K562 (cell line): Measurements from ENCODE around the gene SH3BP5. TPM values are rescaled to one million over a fixed set of nuclear protein-coding genes. Genes with fewer than 3 reads are reported as not detected.

ENCODE experiments used
- ATAC-seq: fragments of 200-7000 bp; cut with Tn5 transposase; 3 replicates; pipeline ENCODE4 v1.9.1; 2020; ENCODE audit warnings: moderate library complexity
- BruUV-seq: library from RNA; stranded (reverse); fragments of 400-500 nt; replicated peaks from 2 replicates; lab custom pipeline; 2021; lab: Mats Ljungman, UMichigan
- CTCF ChIA-PET: fragments of 300-600 bp; formaldehyde crosslinking; extraction: SDS; loops from one replicate; lab custom pipeline; 2021; ENCODE audit warnings: low intra/inter-chr PET ratio; lab: Yijun Ruan, JAX
- POLR2A ChIA-PET: fragments of 300-600, 350-650 bp; sonication (Branson Sonifier 250); formaldehyde crosslinking; extraction: SDS; loops from one replicate; lab custom pipeline; 2021; ENCODE audit warnings: antibody characterized with exemption, inconsistent platforms; lab: Yijun Ruan, JAX
- DNase-seq, 4 experiments: peaks; one replicate each; pipeline versions ENCODE4 v3.0.0 to v3.0.0-alpha.2; 2011 to 2018; ENCODE audit warnings: low spot score in 3 of 4, mixed read lengths in 3 of 4; ENCODE audit errors: extremely low read depth in 1 of 4
- FAIRE-seq: peaks from 2 replicates; lab custom pipeline; 2011; peaks lifted over from hg19 to GRCh38; lab: Jason Lieb, UNC
- H2AFZ ChIP-seq: 2 replicates; pipeline ENCODE4 v1.6.0; 2011; ENCODE audit warnings: low read depth, low read length, control low read depth, inconsistent platforms
- H3K27ac ChIP-seq: fragments of 200-600 bp; 3 replicates; pipeline ENCODE4 v1.8.0; 2011; ENCODE audit warnings: low read depth, mild to moderate bottlenecking, control low read depth, inconsistent platforms, low read length, moderate library complexity, mixed read lengths; ENCODE audit errors: extremely low read depth
- H3K27me3 ChIP-seq, 2 experiments: fragments of 300-600 bp in 1 of 2; 2 replicates in 1 of 2; 3 replicates in 1 of 2; pipeline versions ENCODE4 v1.6.0 to v1.8.0; 2011; ENCODE audit warnings: inconsistent platforms in 2 of 2, low read length in 2 of 2, mild to moderate bottlenecking in 1 of 2, mixed read lengths in 1 of 2, moderate library complexity in 1 of 2; ENCODE audit not compliant: control insufficient read depth in 2 of 2, insufficient read depth in 2 of 2
- H3K36me3 ChIP-seq: fragments of 300-600 bp; 3 replicates; pipeline ENCODE4 v1.8.0; 2011; ENCODE audit warnings: mild to moderate bottlenecking, low read length, inconsistent platforms; ENCODE audit not compliant: control insufficient read depth, insufficient read depth
- H3K4me1 ChIP-seq, 2 experiments: fragments of 200-600 bp in 1 of 2; replicated peaks in 1 of 2; 2 replicates in 1 of 2; 3 replicates in 1 of 2; pipeline versions ENCODE4 v1.5.1 to v1.8.0; 2011; ENCODE audit warnings: inconsistent platforms in 2 of 2, low read length in 2 of 2, mild to moderate bottlenecking in 1 of 2, mixed read lengths in 1 of 2, moderate library complexity in 1 of 2; ENCODE audit not compliant: control insufficient read depth in 2 of 2, insufficient read depth in 2 of 2
- H3K4me2 ChIP-seq: 2 replicates; pipeline ENCODE4 v1.6.1; 2011; ENCODE audit warnings: low read length, control low read depth, inconsistent platforms, mixed read lengths; ENCODE audit not compliant: insufficient read depth
- H3K4me3 ChIP-seq: fragments of 200-600 bp; sonication (generic), shearing (Covaris generic); 2 replicates; pipeline ENCODE4 v1.5.1; 2016; ENCODE audit warnings: control low read depth, inconsistent platforms
- H3K79me2 ChIP-seq: fragments of 200-600 bp; 3 replicates; pipeline ENCODE4 v1.8.0; 2011; ENCODE audit warnings: low read length, inconsistent platforms; ENCODE audit not compliant: control insufficient read depth, insufficient read depth
- H3K9ac ChIP-seq, 2 experiments: 2 replicates each; pipeline versions ENCODE4 v1.6.0 to v1.6.1; 2011; ENCODE audit warnings: low read depth in 2 of 2, low read length in 2 of 2, control low read depth in 1 of 2, inconsistent platforms in 1 of 2, mild to moderate bottlenecking in 1 of 2, mixed read lengths in 1 of 2; ENCODE audit not compliant: insufficient read depth in 1 of 2
- H3K9me1 ChIP-seq: one replicate; pipeline ENCODE4 v1.6.0; 2011; ENCODE audit warnings: inconsistent platforms, mild to moderate bottlenecking, low read length, moderate library complexity; ENCODE audit not compliant: control insufficient read depth, insufficient read depth
- H3K9me3 ChIP-seq: replicated peaks from 2 replicates; pipeline ENCODE4 v1.5.1; 2011; ENCODE audit warnings: low read depth, low read length, inconsistent platforms; ENCODE audit not compliant: control insufficient read depth, insufficient read depth
- H4K20me1 ChIP-seq: replicated peaks from 2 replicates; pipeline ENCODE4 v1.6.1; 2011; ENCODE audit warnings: low read length, inconsistent platforms, mixed read lengths; ENCODE audit not compliant: control insufficient read depth, insufficient read depth
- ADNP ChIP-seq: fragments of 200-800 bp; sonication (Bioruptor generic); IDR thresholded peaks from 2 replicates; pipeline ENCODE4 v1.6.1; 2016; ENCODE audit warnings: missing genetic modification characterization, missing compliant biosample characterization
- ARID2 ChIP-seq: fragments of 450-650 bp; IDR thresholded peaks from 2 replicates; pipeline ENCODE4 v1.6.1; 2017; ENCODE audit warnings: antibody characterized with exemption, mild to moderate bottlenecking
- BACH1 ChIP-seq: fragments of 200-800 bp; sonication (Bioruptor generic); IDR thresholded peaks from 2 replicates; pipeline ENCODE4 v1.6.1; 2016; ENCODE audit warnings: missing genetic modification characterization, missing compliant biosample characterization
- BCOR ChIP-seq: fragments of 450-650 bp; IDR thresholded peaks from 2 replicates; pipeline ENCODE4 v1.6.1; 2016
- CBFA2T2 ChIP-seq: fragments of 450-650 bp; conservative IDR thresholded peaks from 2 replicates; pipeline ENCODE4 v1.6.1; 2017; ENCODE audit warnings: mild to moderate bottlenecking
- CBX1 ChIP-seq: sonication (generic); IDR thresholded peaks from 2 replicates; pipeline ENCODE4 v1.6.1; 2016; ENCODE audit warnings: antibody characterized with exemption, low read depth, mild to moderate bottlenecking
- DNMT1 ChIP-seq: fragments of 450-650 bp; IDR thresholded peaks from 2 replicates; pipeline ENCODE4 v1.6.1; 2016; ENCODE audit warnings: antibody characterized with exemption, mild to moderate bottlenecking
- E2F1 ChIP-seq: sonication (generic); formaldehyde crosslinking; IDR thresholded peaks from 2 replicates; pipeline ENCODE4 v1.8.1; 2023; ENCODE audit warnings: mild to moderate bottlenecking, missing genetic modification reagents, moderate library complexity
- ETV1 ChIP-seq: fragments of 450-650 bp; conservative IDR thresholded peaks from 2 replicates; pipeline ENCODE4 v1.6.1; 2016; ENCODE audit warnings: missing genetic modification characterization, control low read depth, low read depth, missing compliant biosample characterization
- HDAC1 ChIP-seq, 2 experiments: fragments of 450-650 bp; IDR thresholded peaks; 2 replicates each; pipeline ENCODE4 v1.6.1; 2016 to 2017; ENCODE audit warnings: inconsistent platforms in 1 of 2, mild to moderate bottlenecking in 1 of 2, moderate library complexity in 1 of 2
- KDM1A ChIP-seq, 2 experiments: fragments of 450-650 bp; IDR thresholded peaks; 2 replicates each; pipeline ENCODE4 v1.6.1; 2016; ENCODE audit warnings: mild to moderate bottlenecking in 2 of 2
- KHSRP ChIP-seq: fragments of 450-650 bp; IDR thresholded peaks from 2 replicates; pipeline ENCODE4 v1.6.1; 2017
- NCOA6 ChIP-seq: fragments of 450-650 bp; IDR thresholded peaks from 2 replicates; pipeline ENCODE4 v1.6.1; 2017; ENCODE audit warnings: mild to moderate bottlenecking
- NR4A1 ChIP-seq, 2 experiments: fragments of 250-450 bp in 1 of 2; fragments of 450-650 bp in 1 of 2; sonication (Bioruptor Pico) in 1 of 2; IDR thresholded peaks; 2 replicates each; pipeline versions ENCODE4 v1.4.0 to v1.6.1; 2016 to 2020; ENCODE audit warnings: mild to moderate bottlenecking in 2 of 2, missing compliant biosample characterization in 1 of 2, missing genetic modification characterization in 1 of 2, moderate library complexity in 1 of 2
- POLR3G ChIP-seq: IDR thresholded peaks from 2 replicates; pipeline ENCODE4 v1.6.1; 2011; ENCODE audit not compliant: insufficient read length, insufficient replicate concordance; ENCODE audit errors: extremely low read depth
- SMAD2 ChIP-seq: fragments of 150-350 bp; IDR thresholded peaks from 2 replicates; pipeline ENCODE4 v1.6.1; 2014; ENCODE audit warnings: low read depth, mild to moderate bottlenecking, low read length
- TAL1 ChIP-seq: fragments of 450-650 bp; IDR thresholded peaks from 2 replicates; pipeline ENCODE4 v1.6.1; 2016; ENCODE audit warnings: mild to moderate bottlenecking
- TSC22D4 ChIP-seq: fragments of 450-650 bp; IDR thresholded peaks from 2 replicates; pipeline ENCODE4 v1.6.1; 2016; ENCODE audit warnings: missing genetic modification characterization, missing biosample characterization, control low read depth
- ZBTB5 ChIP-seq: fragments of 450-650 bp; IDR thresholded peaks from 2 replicates; pipeline ENCODE4 v1.6.1; 2017; ENCODE audit warnings: antibody characterized with exemption
- ZNF23 ChIP-seq: fragments of 250-450 bp; sonication (Bioruptor Pico); IDR thresholded peaks from 2 replicates; pipeline ENCODE4 v1.4.0; 2020; ENCODE audit warnings: mild to moderate bottlenecking
- ZNF449 ChIP-seq: fragments of 250-450 bp; sonication (Bioruptor Pico); IDR thresholded peaks from 2 replicates; pipeline ENCODE4 v1.8.0; 2022; ENCODE audit warnings: moderate library complexity, mild to moderate bottlenecking, inconsistent platforms
- ZNF77 ChIP-seq: fragments of 250-450 bp; sonication (Bioruptor Pico); IDR thresholded peaks from 2 replicates; pipeline ENCODE4 v1.5.0; 2020
- WGBS: fragments of 100-300 bp; shearing (Covaris generic); methylation state at CpG from one replicate; pipeline ENCODE4 v1.1.6; 2016; ENCODE audit warnings: low coverage, mixed read lengths; ENCODE audit not compliant: insufficient coverage; ENCODE audit errors: missing lambda C conversion rate; 5-methylcytosine and 5-hydroxymethylcytosine counted together
- in situ Hi-C: fragments of 300-500 bp; cut with MboI; formaldehyde crosslinking; loops from 4 replicates; pipeline ENCODE4 v1.15.0; 2018; ENCODE audit warnings: inconsistent platforms, mixed read lengths
- intact Hi-C: fragments of 100-400 bp; cut with micrococcal nuclease; formaldehyde crosslinking; loops from 2 replicates; pipeline ENCODE4 v1.14.2; 2022
- polyA plus RNA-seq, 8 experiments: library from polyadenylated mRNA; depleted of rRNA in 4 of 8; stranded (reverse) in 5 of 8; unstranded in 3 of 8; fragments of >200 nt; fragmentation: Nextera tagmentation in 2 of 8; fragmentation: Illumina TruSeq in 1 of 8; extraction: Ambion mirVana in 2 of 8; extraction: Trizol in 1 of 8; gene quantifications; 2 replicates each; pipeline versions ENCODE4 v1.2.1 to v1.2.3, GENCODE V29; 2011 to 2014; ENCODE audit warnings: inconsistent platforms in 1 of 8, missing spikeins in 1 of 8
- total RNA-seq, 7 experiments: library from RNA; depleted of rRNA in 6 of 7; stranded (reverse); fragments of >200 nt in 6 of 7; fragmentation: Illumina TruSeq in 2 of 7; extraction: Trizol in 2 of 7; gene quantifications; 2 replicates each; pipeline versions ENCODE4 v1.2.1 to v1.2.3, GENCODE V29; 2011 to 2021; ENCODE audit warnings: low replicate concordance in 1 of 7

SH3BP5 gene
- total and polyA plus RNA-seq, 9 of the 15 experiments (the other 6 are each of a cell fraction or from before 2014, with no cell fraction given) = 2.9 to 29.0 (median 14.9) TPM

GRCh38 chr3:15336057-15336456, 3.7 kb upstream of the SH3BP5 start:
- WGBS = 58% methylated on average over 7 of the region's 7 CpGs
- POLR2A ChIA-PET = interaction anchor here (0.8 to 1.3 kb wide), 2 partner anchors 10 to 49 kb away, joined by 3 to 5 read pairs; no protein-coding TSS in a partner anchor
- FAIRE-seq = no peak
- TF ChIP-seq NCOA6 = no peak
- no peak for TF ChIP-seq POLR3G
- no peak for TF ChIP-seq ARID2
- TF ChIP-seq ZNF77 = no peak
- TF ChIP-seq ETV1 (tag) = no peak
- no peak for TF ChIP-seq SMAD2
- TF ChIP-seq CBFA2T2 = no peak
- TF ChIP-seq HDAC1 (IDR thresholded peaks at IDR 0.05) = peak in 1 of 2 experiments; percentile 35; a peak in 1 of 4 replicates
- TF ChIP-seq ZNF23 (CRISPR knock-in tag) = no peak
- TF ChIP-seq DNMT1 = no peak
- no peak for TF ChIP-seq CBX1
- TF ChIP-seq BACH1 (tag) = no peak
- no peak for TF ChIP-seq KHSRP
- TF ChIP-seq TSC22D4 = 0 out of 2 replicates have a peak, but pooled peaks have one; percentile 5
- no peak for TF ChIP-seq ZNF449 (CRISPR knock-in tag)
- no peak for TF ChIP-seq NR4A1 (CRISPR knock-in tag; IDR thresholded peaks at IDR 0.05)
- no peak for TF ChIP-seq NR4A1 (tag; IDR thresholded peaks at IDR 0.05)
- no peak for TF ChIP-seq E2F1
- peak; percentile 95 for TF ChIP-seq BCOR
- TF ChIP-seq ZBTB5 = no peak
- TF ChIP-seq KDM1A (IDR thresholded peaks at IDR 0.05) = peak; percentile 63 to 75; a peak in 3 of 4 replicates
- 0 out of 2 replicates have a peak, but pooled peaks have one; percentile 38 for TF ChIP-seq ADNP (tag)
- no peak for TF ChIP-seq TAL1

More at GRCh38 chr3:15336057-15336456, 3.7 kb upstream of the SH3BP5 start:
- H3K9me3 ChIP-seq = no peaks in the 10 kb centered on the region
- no peaks in the 10 kb centered on the region for H3K9me1 ChIP-seq
- H3K4me1 ChIP-seq = peaks cover 24% of the 10 kb centered on the region in 2 experiments
- no peak for DNase-seq
- ATAC-seq = no peak
- CTCF ChIA-PET = no interaction called here
- peak overlapping the region; percentile 27; the same call in 1 of the 2 replicates for H2AFZ ChIP-seq
- in situ Hi-C loops (loop anchor here (5.0 kb wide), 1 partner anchor 69 kb away; no protein-coding TSS in a partner anchor), intact Hi-C loops (no loop called here)
- no peak overlapping the region for H3K9ac ChIP-seq
- no peak overlapping the region for H3K4me2 ChIP-seq
- H3K36me3 ChIP-seq = no peaks in the 10 kb centered on the region
- no peak overlapping the region for H3K27ac ChIP-seq
- H3K79me2 ChIP-seq = peaks cover 12% of the 10 kb centered on the region; the same call in 2 of the 3 replicates
- BruUV-seq = no TSS peak
- H4K20me1 ChIP-seq = no peaks in the 10 kb centered on the region
- no peaks in the 10 kb centered on the region for H3K27me3 ChIP-seq
- no peak overlapping the region for H3K4me3 ChIP-seq
